HepG2 (cell line): ENCODE data around the gene DIAPH3. TPM values are rescaled to one million over a fixed set of nuclear protein-coding genes. Genes with fewer than 3 reads are reported as not detected.
A peak's percentile ranks its signal among the peaks of the same experiment; 100 is the strongest.

Source experiments
- ATAC-seq: fragments of 200-7000 bp; cut with Tn5 transposase; 3 replicates; pipeline ENCODE4 v1.9.1; 2020; ENCODE audit warnings: mild to moderate bottlenecking, moderate library complexity
- BruUV-seq: library from RNA; stranded (reverse); fragments of 400-500 nt; replicated peaks from 2 replicates; lab custom pipeline; 2021; lab: Mats Ljungman, UMichigan
- CTCF ChIA-PET: fragments of 300-600 bp; formaldehyde crosslinking; extraction: SDS; loops from one replicate; lab custom pipeline; 2021; ENCODE audit warnings: low total read pairs, inconsistent platforms, low intra/inter-chr PET ratio; lab: Yijun Ruan, JAX
- POLR2A ChIA-PET: fragments of 350-600 bp; sonication (Branson Sonifier 250); formaldehyde crosslinking; loops from one replicate; lab custom pipeline; 2020; ENCODE audit warnings: antibody characterized with exemption, inconsistent platforms; lab: Yijun Ruan, JAX
- DNase-seq: peaks from one replicate; pipeline ENCODE4 v3.0.0-alpha.2; 2015; ENCODE audit warnings: low spot score
- FAIRE-seq: peaks from 3 replicates; lab custom pipeline; 2011; peaks lifted over from hg19 to GRCh38; lab: Jason Lieb, UNC
- H2AFZ ChIP-seq: one replicate; pipeline ENCODE4 v1.6.1; 2011; ENCODE audit warnings: low read length, inconsistent platforms
- H3K27ac ChIP-seq: fragments of 300-600 bp; 3 replicates; pipeline ENCODE4 v1.8.0; 2011; ENCODE audit warnings: mixed run types, mild to moderate bottlenecking, mixed read lengths, low read length, inconsistent platforms; ENCODE audit not compliant: insufficient read depth; ENCODE audit errors: extremely low read length
- H3K27me3 ChIP-seq, 2 experiments: fragments of 200-600 bp in 1 of 2; 2 replicates in 1 of 2; 3 replicates in 1 of 2; pipeline versions ENCODE4 v1.6.0 to v1.8.0; 2011; ENCODE audit warnings: low read length in 2 of 2, mild to moderate bottlenecking in 2 of 2, moderate library complexity in 2 of 2, inconsistent platforms in 1 of 2; ENCODE audit not compliant: insufficient read depth in 2 of 2, control insufficient read depth in 1 of 2
- H3K36me3 ChIP-seq, 2 experiments: fragments of 200-600 bp in 1 of 2; replicated peaks in 1 of 2; 2 replicates in 1 of 2; 3 replicates in 1 of 2; pipeline versions ENCODE4 v1.5.1 to v1.8.0; 2011; ENCODE audit warnings: low read length in 2 of 2, inconsistent platforms in 1 of 2; ENCODE audit not compliant: insufficient read depth in 2 of 2, control insufficient read depth in 1 of 2
- H3K4me1 ChIP-seq: 2 replicates; pipeline ENCODE4 v1.5.1; 2012; ENCODE audit warnings: low read length, inconsistent platforms; ENCODE audit not compliant: insufficient read depth
- H3K4me2 ChIP-seq: 2 replicates; pipeline ENCODE4 v1.6.0; 2011; ENCODE audit warnings: low read depth, low read length, inconsistent platforms
- H3K4me3 ChIP-seq, 3 experiments: fragments of 200-600 bp in 1 of 3; sonication (generic), shearing (Covaris generic) in 1 of 3; replicated peaks in 1 of 3; 2 replicates each; pipeline ENCODE4 v1.5.1; 2011 to 2016; ENCODE audit warnings: low read length in 3 of 3, inconsistent platforms in 2 of 3, low read depth in 2 of 3, mild to moderate bottlenecking in 2 of 3, control low read depth in 1 of 3, mixed read lengths in 1 of 3; ENCODE audit not compliant: insufficient read depth in 1 of 3
- H3K79me2 ChIP-seq: one replicate; pipeline ENCODE4 v1.6.1; 2011; ENCODE audit warnings: low read length, inconsistent platforms; ENCODE audit not compliant: insufficient read depth
- H3K9ac ChIP-seq: 2 replicates; pipeline ENCODE4 v1.6.0; 2011; ENCODE audit warnings: mild to moderate bottlenecking, low read depth, low read length, inconsistent platforms; ENCODE audit not compliant: insufficient read depth
- H3K9me3 ChIP-seq: 2 replicates; pipeline ENCODE4 v1.5.1; 2012; ENCODE audit warnings: mild to moderate bottlenecking, low read length
- H4K20me1 ChIP-seq: 2 replicates; pipeline ENCODE4 v1.6.0; 2011; ENCODE audit warnings: inconsistent platforms, mild to moderate bottlenecking, low read length, moderate library complexity; ENCODE audit not compliant: insufficient read depth
- CEBPB ChIP-seq: IDR thresholded peaks from 2 replicates; pipeline ENCODE4 v1.6.1; 2011; ENCODE audit warnings: low read depth, low read length, improper control_type of control experiment, borderline replicate concordance
- DPF2 ChIP-seq: sonication (generic); formaldehyde crosslinking; IDR thresholded peaks from 2 replicates; pipeline ENCODE4 v1.4.0; 2020; ENCODE audit warnings: mild to moderate bottlenecking, low read depth, missing genetic modification reagents, borderline replicate concordance
- GTF3A ChIP-seq: sonication (generic); formaldehyde crosslinking; conservative IDR thresholded peaks from 2 replicates; pipeline ENCODE4 v1.4.0; 2020; ENCODE audit warnings: mild to moderate bottlenecking, missing genetic modification reagents
- XBP1 ChIP-seq: sonication (generic); formaldehyde crosslinking; IDR thresholded peaks from 2 replicates; pipeline ENCODE4 v1.5.0; 2020; ENCODE audit warnings: missing genetic modification reagents
- WGBS: methylation state at CpG from one replicate; pipeline ENCODE4 v1.1.6; 2017; ENCODE audit warnings: low lambda C conversion rate; 5-methylcytosine and 5-hydroxymethylcytosine counted together
- in situ Hi-C: cut with HindIII; loops from 2 replicates; pipeline ENCODE4 v1.10.0; 2017; ENCODE audit warnings: low pct_unique_long_range_greater_than_20kb; ENCODE audit not compliant: extremely low pct_ligation_motif_present
- intact Hi-C: fragments of 100-400 bp; cut with micrococcal nuclease; formaldehyde crosslinking; loops from one replicate; pipeline ENCODE4 v1.10.0; 2022; ENCODE audit not compliant: unreplicated experiment
- polyA plus RNA-seq, 8 experiments: library from polyadenylated mRNA; depleted of rRNA in 3 of 8; stranded (reverse) in 7 of 8; unstranded in 1 of 8; fragments of >200 nt; fragmentation: Illumina TruSeq in 4 of 8; extraction: Trizol in 4 of 8; gene quantifications; 2 replicates each; pipeline versions ENCODE4 v1.2.1 to v1.2.3, GENCODE V29; 2011 to 2016; ENCODE audit warnings: low read depth in 4 of 8, missing spikeins in 1 of 8, mixed read lengths in 1 of 8; ENCODE audit not compliant: insufficient read depth in 1 of 8
- total RNA-seq, 5 experiments: library from RNA; depleted of rRNA; stranded (reverse); fragments of >200 nt; fragmentation: Illumina TruSeq; extraction: Trizol; gene quantifications; 2 replicates each; pipeline ENCODE4 v1.2.3, GENCODE V29; 2016; ENCODE audit warnings: low read depth in 1 of 5

The DIAPH3 gene
- total and polyA plus RNA-seq, 2 of the 13 experiments (the other 11 are each of a cell fraction or from before 2014, with no cell fraction given): 4.0 to 9.3 TPM

GRCh38 chr13:59721926-59722910 is 441.5 kb downstream of the DIAPH3 start:
- TF ChIP-seq DPF2 (CRISPR knock-in tag): no peak
- intact Hi-C loops: no loop called here
- no peaks in the 10 kb centered on the region for H3K4me1 ChIP-seq
- 92% methylated on average over 6 of the region's 6 CpGs for WGBS
- H4K20me1 ChIP-seq: no peaks in the 10 kb centered on the region
- CTCF ChIA-PET: no interaction called here
- H3K9ac ChIP-seq: no peak overlapping the region
- no peak overlapping the region for H3K4me3 ChIP-seq
- no peaks in the 10 kb centered on the region for H3K79me2 ChIP-seq
- no peak overlapping the region for H2AFZ ChIP-seq
- H3K27me3 ChIP-seq: no peaks in the 10 kb centered on the region
- in situ Hi-C loops: no loop called here
- no peaks in the 10 kb centered on the region for H3K9me3 ChIP-seq
- ATAC-seq (no peak), FAIRE-seq (no peak), DNase-seq (no peak)
- H3K4me2 ChIP-seq: no peak overlapping the region
- no peak overlapping the region for H3K27ac ChIP-seq
- H3K36me3 ChIP-seq: no peaks in the 10 kb centered on the region
- BruUV-seq: no TSS peak
- POLR2A ChIA-PET: no interaction called here

- no peak overlapping the region for H3K27ac ChIP-seq
- H3K9me3 ChIP-seq: no peaks in the 10 kb centered on the region
- no peaks in the 10 kb centered on the region for H3K27me3 ChIP-seq
- H3K9ac ChIP-seq: no peak overlapping the region
- H2AFZ ChIP-seq: no peak overlapping the region
- no peak for FAIRE-seq
- in situ Hi-C loops: no loop called here
- BruUV-seq: no TSS peak
- no peaks in the 10 kb centered on the region for H3K79me2 ChIP-seq
- POLR2A ChIA-PET: no interaction called here
- no peak for DNase-seq
- H4K20me1 ChIP-seq: no peaks in the 10 kb centered on the region
- H3K4me1 ChIP-seq: peaks cover 32% of the 10 kb centered on the region
- CTCF ChIA-PET: no interaction called here
- H3K4me2 ChIP-seq: no peak overlapping the region
- no peaks in the 10 kb centered on the region for H3K36me3 ChIP-seq
- no peak for ATAC-seq
- TF ChIP-seq XBP1 (no peak), GTF3A (CRISPR knock-in tag) (no peak), CEBPB (0 out of 2 replicates have a peak, but pooled peaks have one; percentile 2)
- H3K4me3 ChIP-seq: no peak overlapping the region
- intact Hi-C loops: no loop called here
- 100% methylated on average over 1 of the region's 1 CpG for WGBS
Observed at GRCh38 chr13:59715611-59716010, 448.1 kb downstream of the DIAPH3 start.
